Measurements from ENCODE around the gene AK1. TPM values are rescaled to one million over a fixed set of nuclear protein-coding genes. Genes with fewer than 3 reads are reported as not detected.

The AK1 gene, protein sequence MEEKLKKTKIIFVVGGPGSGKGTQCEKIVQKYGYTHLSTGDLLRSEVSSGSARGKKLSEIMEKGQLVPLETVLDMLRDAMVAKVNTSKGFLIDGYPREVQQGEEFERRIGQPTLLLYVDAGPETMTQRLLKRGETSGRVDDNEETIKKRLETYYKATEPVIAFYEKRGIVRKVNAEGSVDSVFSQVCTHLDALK
- 10 to 100 TPM; 51.7 to 68.4 TPM for polyA plus RNA-seq

DNA sequence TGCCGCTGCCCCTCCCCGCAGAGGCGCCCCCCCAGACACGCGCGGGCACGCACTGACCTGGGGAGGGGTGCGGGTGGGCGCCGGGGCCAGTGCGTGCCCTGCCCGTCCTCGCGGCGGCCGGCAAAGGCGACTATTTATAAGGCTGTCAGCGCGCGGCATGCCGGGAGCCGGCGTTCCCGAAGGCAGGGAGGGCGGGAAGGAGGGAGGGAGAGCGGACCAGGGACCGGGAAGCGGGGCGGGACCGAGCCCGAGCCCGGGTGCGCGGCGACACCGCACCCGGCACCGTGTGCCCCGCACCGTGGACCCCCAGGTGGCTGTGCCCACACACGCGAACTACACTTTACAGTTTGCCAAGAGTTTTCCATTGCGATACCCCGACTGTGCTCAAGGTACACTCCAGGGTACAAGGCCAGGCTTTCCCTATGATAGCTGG lies at the start of gene AK1:
TSS of gene AK1 (minus strand) at position 110 of the 433 bp plus-strand sequence. CDS start 3,058 bp downstream, outside the sequence.
- 1 to 2% methylated on average over 37 to 44 of the region's 44 CpGs for WGBS, 2 donors
- Histone ChIP-seq H3K27ac (ENCODE audit: low read depth in 2 of 2, low read length in 1 of 2) (peak within 1 kb of the TSS; percentile 58 to 76), H3K27me3 (ENCODE audit: control insufficient read depth in 1 of 2, insufficient read depth in 2 of 2, low read length in 2 of 2) (no peaks in the 10 kb centered on the region), H3K4me3 (ENCODE audit: low read depth in 1 of 2, low read length in 2 of 2) (peak within 1 kb of the TSS; percentile 51 to 56), H3K4me1 (ENCODE audit: control insufficient read depth in 2 of 2, insufficient read depth in 2 of 2, low read length in 1 of 2) (peaks cover 16 to 33% of the 10 kb centered on the region in 2 donors), H3K9me3 (ENCODE audit: control insufficient read depth in 2 of 2, insufficient read depth in 1 of 2, low read depth in 1 of 2, low read length in 1 of 2) (no peaks in the 10 kb centered on the region), H3K36me3 (ENCODE audit: control insufficient read depth in 2 of 2, insufficient read depth in 2 of 2, low read length in 1 of 2) (peaks cover 0 to 3% of the 10 kb centered on the region in 2 donors)

DNA sequence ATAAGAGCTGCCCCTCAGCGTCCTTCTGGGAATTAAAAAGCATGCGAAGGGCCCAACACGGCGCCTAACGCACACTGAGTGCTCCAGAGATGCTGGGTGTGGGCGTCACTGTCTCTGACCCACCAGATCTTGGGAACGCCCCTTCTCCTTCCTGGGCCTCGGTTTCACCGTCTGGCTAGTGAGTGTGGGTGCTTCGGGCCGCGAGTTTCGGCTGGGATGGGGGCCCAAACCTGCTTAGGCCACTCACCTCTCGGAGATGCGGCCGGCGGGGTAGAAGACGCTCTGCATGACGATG lies 49.4 kb upstream of the AK1 start:
- Histone ChIP-seq H3K9me3 (ENCODE audit: control insufficient read depth in 2 of 2, insufficient read depth in 1 of 2, low read depth in 1 of 2, low read length in 1 of 2) (no peaks in the 10 kb centered on the region), H3K4me3 (ENCODE audit: low read depth in 1 of 2, low read length in 2 of 2) (peak overlapping the region; percentile 41 to 50), H3K36me3 (ENCODE audit: control insufficient read depth in 2 of 2, insufficient read depth in 2 of 2, low read length in 1 of 2) (no peaks in the 10 kb centered on the region), H3K4me1 (ENCODE audit: control insufficient read depth in 2 of 2, insufficient read depth in 2 of 2, low read length in 1 of 2) (peaks cover 5 to 19% of the 10 kb centered on the region in 2 donors), H3K27ac (ENCODE audit: low read depth in 2 of 2, low read length in 1 of 2) (no peak overlapping the region), H3K27me3 (ENCODE audit: control insufficient read depth in 1 of 2, insufficient read depth in 2 of 2, low read length in 2 of 2) (no peaks in the 10 kb centered on the region)
- 11 to 13% methylated on average over 19 of the region's 19 CpGs for WGBS, 2 donors

DNA sequence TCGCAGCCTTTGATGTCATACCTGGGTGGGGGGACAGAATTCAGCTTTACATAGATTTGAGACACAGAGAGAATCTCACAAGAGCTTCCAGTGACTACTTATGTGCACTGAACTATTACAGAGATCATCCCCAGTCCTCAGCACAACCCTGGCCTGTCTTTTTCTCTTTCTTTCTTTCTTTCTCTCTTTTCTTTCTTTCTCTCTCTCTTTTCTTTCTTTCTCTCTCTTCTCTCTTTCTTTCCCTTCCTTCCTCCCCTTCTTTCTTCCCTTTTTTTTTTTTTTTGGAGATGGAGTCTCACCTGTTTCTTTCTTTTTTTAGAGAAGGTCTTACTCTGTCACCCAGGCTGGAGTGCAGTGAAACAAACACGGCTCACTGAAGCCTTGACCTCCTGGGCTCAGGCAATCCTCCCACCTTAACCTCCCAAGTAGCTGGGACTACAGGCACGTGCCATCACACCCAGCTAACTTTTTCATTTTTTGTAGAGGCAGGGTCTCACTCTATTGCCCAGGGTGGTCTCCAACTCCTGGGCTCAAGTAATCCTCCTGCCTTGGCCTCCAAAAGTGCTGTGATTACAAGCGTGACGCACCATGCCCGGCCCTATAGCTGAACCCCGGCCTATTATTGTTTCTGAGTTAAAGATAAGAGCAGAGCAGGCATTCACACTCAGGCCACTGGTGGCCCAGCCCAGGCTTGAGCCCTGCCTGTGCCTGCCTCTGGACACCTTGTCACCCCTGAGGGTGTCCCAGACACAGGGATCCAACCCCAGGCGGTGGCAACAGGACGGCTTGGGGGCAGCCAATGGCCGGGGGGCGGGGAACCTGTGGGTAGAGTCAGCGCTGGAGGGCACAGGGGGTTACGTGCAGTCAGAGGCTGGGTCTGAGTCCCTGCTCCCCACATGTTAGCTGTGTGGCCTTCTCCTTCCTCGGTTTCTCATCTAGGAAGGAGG lies 48.8 kb upstream of the AK1 start:
- Histone ChIP-seq H3K9me3 (ENCODE audit: control insufficient read depth in 2 of 2, insufficient read depth in 1 of 2, low read depth in 1 of 2, low read length in 1 of 2) (no peaks in the 10 kb centered on the region), H3K4me1 (ENCODE audit: control insufficient read depth in 2 of 2, insufficient read depth in 2 of 2, low read length in 1 of 2) (peaks cover 5 to 19% of the 10 kb centered on the region in 2 donors), H3K27me3 (ENCODE audit: control insufficient read depth in 1 of 2, insufficient read depth in 2 of 2, low read length in 2 of 2) (no peaks in the 10 kb centered on the region), H3K27ac (ENCODE audit: low read depth in 2 of 2, low read length in 1 of 2) (peak overlapping the region in 1 of 2 donors; percentile 14), H3K4me3 (ENCODE audit: low read depth in 1 of 2, low read length in 2 of 2) (no peak overlapping the region), H3K36me3 (ENCODE audit: control insufficient read depth in 2 of 2, insufficient read depth in 2 of 2, low read length in 1 of 2) (no peaks in the 10 kb centered on the region)
- 65 to 69% methylated on average over 14 of the region's 14 CpGs for WGBS, 2 donors

DNA sequence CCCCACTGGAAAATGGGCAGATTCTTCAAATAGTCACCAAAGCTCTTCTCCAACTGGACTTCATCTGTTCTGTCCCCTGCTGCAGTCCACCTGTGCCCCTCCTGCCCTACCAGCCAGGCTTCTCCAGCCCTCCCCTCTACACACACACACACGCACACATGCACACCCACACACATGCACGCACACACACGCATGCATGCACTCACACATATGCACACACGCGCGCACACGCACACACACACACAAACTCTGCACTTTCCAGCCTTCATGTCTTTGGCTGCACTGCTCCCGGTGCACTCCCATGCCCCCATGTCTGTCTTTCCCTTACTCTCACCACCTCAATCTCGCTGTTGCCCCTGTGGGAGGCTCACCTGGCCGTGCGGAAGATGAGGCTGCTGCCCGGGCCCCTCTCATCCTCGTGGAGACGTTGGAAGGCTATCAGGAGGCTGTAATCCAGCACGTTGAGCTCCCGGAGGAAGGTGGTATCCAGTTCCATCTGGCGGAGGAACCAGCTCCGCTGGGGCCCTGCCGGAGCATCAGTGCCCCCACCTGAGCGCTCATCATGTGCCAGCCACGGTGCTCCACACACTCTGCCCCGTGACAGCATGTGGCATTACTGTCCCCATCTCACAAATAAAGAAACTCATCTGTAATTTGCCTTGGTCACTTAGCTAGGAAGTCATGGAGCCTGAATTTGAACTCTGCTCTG lies 47.4 kb upstream of the AK1 start:
- no peak overlapping the region for H3K4me3 ChIP-seq (ENCODE audit: low read depth in 1 of 2, low read length in 2 of 2)
- H3K27ac ChIP-seq (ENCODE audit: low read depth in 2 of 2, low read length in 1 of 2) = no peak overlapping the region
- no peaks in the 10 kb centered on the region for H3K36me3 ChIP-seq (ENCODE audit: control insufficient read depth in 2 of 2, insufficient read depth in 2 of 2, low read length in 1 of 2)
- WGBS, 2 donors = 86 to 88% methylated on average over 22 of the region's 22 CpGs
- H3K9me3 ChIP-seq (ENCODE audit: control insufficient read depth in 2 of 2, insufficient read depth in 1 of 2, low read depth in 1 of 2, low read length in 1 of 2) = no peaks in the 10 kb centered on the region
- H3K27me3 ChIP-seq (ENCODE audit: control insufficient read depth in 1 of 2, insufficient read depth in 2 of 2, low read length in 2 of 2) = no peaks in the 10 kb centered on the region
- peaks cover 5 to 17% of the 10 kb centered on the region in 2 donors for H3K4me1 ChIP-seq (ENCODE audit: control insufficient read depth in 2 of 2, insufficient read depth in 2 of 2, low read length in 1 of 2)

DNA sequence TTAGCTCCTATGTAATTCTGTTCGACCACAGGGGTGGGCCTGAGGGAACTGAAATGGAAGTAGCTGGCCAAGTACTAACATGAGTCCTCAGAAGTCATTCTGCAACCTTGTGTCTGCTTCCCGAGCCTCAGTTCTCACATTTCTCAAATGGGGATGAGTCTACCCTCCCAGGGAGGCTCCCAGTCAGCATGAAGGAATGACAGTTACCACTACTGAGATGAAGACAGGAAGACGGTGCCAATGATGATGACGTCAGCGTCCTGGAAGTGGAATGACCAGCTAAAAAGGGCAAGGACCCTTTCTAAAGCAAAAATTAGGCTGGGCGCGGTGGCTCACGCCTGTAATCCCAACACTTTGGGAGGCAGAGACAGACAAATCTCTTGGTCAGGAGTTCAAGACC lies 46.3 kb upstream of the AK1 start:
- Histone ChIP-seq H3K27ac (ENCODE audit: low read depth in 2 of 2, low read length in 1 of 2) (no peak overlapping the region), H3K9me3 (ENCODE audit: control insufficient read depth in 2 of 2, insufficient read depth in 1 of 2, low read depth in 1 of 2, low read length in 1 of 2) (no peaks in the 10 kb centered on the region), H3K27me3 (ENCODE audit: control insufficient read depth in 1 of 2, insufficient read depth in 2 of 2, low read length in 2 of 2) (no peaks in the 10 kb centered on the region), H3K4me1 (ENCODE audit: control insufficient read depth in 2 of 2, insufficient read depth in 2 of 2, low read length in 1 of 2) (peaks cover 8 to 21% of the 10 kb centered on the region in 2 donors), H3K36me3 (ENCODE audit: control insufficient read depth in 2 of 2, insufficient read depth in 2 of 2, low read length in 1 of 2) (no peaks in the 10 kb centered on the region), H3K4me3 (ENCODE audit: low read depth in 1 of 2, low read length in 2 of 2) (no peak overlapping the region)
- 79 to 80% methylated on average over 8 of the region's 8 CpGs for WGBS, 2 donors

DNA sequence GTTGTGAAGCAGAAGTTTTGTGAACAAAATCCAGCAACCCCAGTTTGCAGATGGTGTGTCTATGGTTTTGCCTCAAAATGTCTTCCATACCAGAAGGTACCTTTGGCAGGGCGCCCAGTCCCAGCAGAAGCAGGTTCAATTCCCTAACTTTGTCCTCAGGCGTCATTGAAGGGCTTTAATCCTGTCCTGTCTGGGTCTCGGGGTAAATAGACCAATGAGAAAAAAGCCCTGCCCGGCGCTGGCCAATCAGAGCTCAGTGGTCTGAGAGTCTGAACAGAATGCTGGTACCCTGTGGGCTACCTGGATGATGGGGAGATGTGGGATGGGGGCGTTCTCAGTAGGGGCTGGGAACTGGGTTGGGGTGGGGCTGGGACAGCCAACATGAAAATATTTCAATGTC lies 45.6 kb upstream of the AK1 start:
- no peaks in the 10 kb centered on the region for H3K36me3 ChIP-seq (ENCODE audit: control insufficient read depth in 2 of 2, insufficient read depth in 2 of 2, low read length in 1 of 2)
- no peak overlapping the region for H3K4me3 ChIP-seq (ENCODE audit: low read depth in 1 of 2, low read length in 2 of 2)
- H3K27me3 ChIP-seq (ENCODE audit: control insufficient read depth in 1 of 2, insufficient read depth in 2 of 2, low read length in 2 of 2) = no peaks in the 10 kb centered on the region
- H3K27ac ChIP-seq (ENCODE audit: low read depth in 2 of 2, low read length in 1 of 2) = no peak overlapping the region
- 70 to 71% methylated on average over 6 of the region's 6 CpGs for WGBS, 2 donors
- no peaks in the 10 kb centered on the region for H3K9me3 ChIP-seq (ENCODE audit: control insufficient read depth in 2 of 2, insufficient read depth in 1 of 2, low read depth in 1 of 2, low read length in 1 of 2)
- peaks cover 5 to 19% of the 10 kb centered on the region in 2 donors for H3K4me1 ChIP-seq (ENCODE audit: control insufficient read depth in 2 of 2, insufficient read depth in 2 of 2, low read length in 1 of 2)

DNA sequence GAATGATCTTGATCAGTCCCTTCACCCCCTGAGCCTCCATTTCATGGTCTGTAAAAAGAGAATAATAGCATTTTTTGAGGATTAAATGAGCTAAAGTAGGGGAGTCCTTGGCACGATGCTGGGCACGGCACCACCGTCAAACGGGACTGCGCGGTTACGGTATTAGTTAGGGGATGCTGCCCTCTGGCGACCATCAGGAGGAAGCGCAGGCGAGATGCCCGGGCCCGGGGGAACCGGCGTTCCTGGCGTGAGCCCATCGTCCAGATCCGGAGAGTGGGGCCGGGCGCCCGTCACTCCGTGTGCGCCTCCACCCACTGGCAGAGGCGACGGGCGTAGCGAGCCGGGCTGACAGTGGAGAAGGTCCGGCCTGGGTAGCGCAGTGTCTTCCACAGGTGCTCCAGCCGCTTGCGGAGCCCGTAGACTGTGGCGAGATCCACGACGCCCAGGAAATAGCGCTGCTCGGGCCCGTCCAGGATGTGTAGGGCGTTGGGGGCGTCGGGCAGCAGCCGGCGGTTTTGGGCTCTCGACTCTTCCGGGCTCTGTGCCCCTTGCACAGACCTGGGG lies 44.2 kb upstream of the AK1 start:
- Histone ChIP-seq H3K9me3 (ENCODE audit: control insufficient read depth in 2 of 2, insufficient read depth in 1 of 2, low read depth in 1 of 2, low read length in 1 of 2) (no peaks in the 10 kb centered on the region), H3K27ac (ENCODE audit: low read depth in 2 of 2, low read length in 1 of 2) (no peak overlapping the region), H3K36me3 (ENCODE audit: control insufficient read depth in 2 of 2, insufficient read depth in 2 of 2, low read length in 1 of 2) (no peaks in the 10 kb centered on the region), H3K27me3 (ENCODE audit: control insufficient read depth in 1 of 2, insufficient read depth in 2 of 2, low read length in 2 of 2) (no peaks in the 10 kb centered on the region), H3K4me1 (ENCODE audit: control insufficient read depth in 2 of 2, insufficient read depth in 2 of 2, low read length in 1 of 2) (peaks cover 6 to 12% of the 10 kb centered on the region in 2 donors), H3K4me3 (ENCODE audit: low read depth in 1 of 2, low read length in 2 of 2) (no peak overlapping the region)
- WGBS, 2 donors = 11 to 12% methylated on average over 45 of the region's 45 CpGs

DNA sequence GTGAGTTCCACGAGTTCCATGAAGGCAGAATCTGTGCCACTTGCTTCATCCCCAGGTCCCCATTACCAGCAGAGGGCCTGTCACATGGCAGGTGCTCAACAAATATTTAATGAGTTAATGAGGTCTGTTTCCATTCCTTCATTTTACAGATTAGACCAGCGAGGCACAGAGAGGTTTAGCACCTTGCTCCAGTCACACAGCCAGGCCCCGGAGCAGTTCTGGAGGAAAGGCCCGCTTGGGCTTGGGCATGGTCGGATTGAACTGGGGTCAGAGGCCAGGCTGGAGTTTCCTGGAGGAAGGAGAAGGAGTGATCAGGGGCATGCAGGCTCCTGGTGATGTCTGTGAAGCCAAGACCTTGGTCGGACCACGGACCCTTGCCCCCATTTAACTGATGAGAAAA lies 43.3 kb upstream of the AK1 start:
- Histone ChIP-seq H3K36me3 (ENCODE audit: control insufficient read depth in 2 of 2, insufficient read depth in 2 of 2, low read length in 1 of 2) (no peaks in the 10 kb centered on the region), H3K9me3 (ENCODE audit: control insufficient read depth in 2 of 2, insufficient read depth in 1 of 2, low read depth in 1 of 2, low read length in 1 of 2) (no peaks in the 10 kb centered on the region), H3K4me1 (ENCODE audit: control insufficient read depth in 2 of 2, insufficient read depth in 2 of 2, low read length in 1 of 2) (peaks cover 7 to 13% of the 10 kb centered on the region in 2 donors), H3K27ac (ENCODE audit: low read depth in 2 of 2, low read length in 1 of 2) (no peak overlapping the region), H3K4me3 (ENCODE audit: low read depth in 1 of 2, low read length in 2 of 2) (no peak overlapping the region), H3K27me3 (ENCODE audit: control insufficient read depth in 1 of 2, insufficient read depth in 2 of 2, low read length in 2 of 2) (no peaks in the 10 kb centered on the region)
- 84 to 88% methylated on average over 7 of the region's 7 CpGs for WGBS, 2 donors

DNA sequence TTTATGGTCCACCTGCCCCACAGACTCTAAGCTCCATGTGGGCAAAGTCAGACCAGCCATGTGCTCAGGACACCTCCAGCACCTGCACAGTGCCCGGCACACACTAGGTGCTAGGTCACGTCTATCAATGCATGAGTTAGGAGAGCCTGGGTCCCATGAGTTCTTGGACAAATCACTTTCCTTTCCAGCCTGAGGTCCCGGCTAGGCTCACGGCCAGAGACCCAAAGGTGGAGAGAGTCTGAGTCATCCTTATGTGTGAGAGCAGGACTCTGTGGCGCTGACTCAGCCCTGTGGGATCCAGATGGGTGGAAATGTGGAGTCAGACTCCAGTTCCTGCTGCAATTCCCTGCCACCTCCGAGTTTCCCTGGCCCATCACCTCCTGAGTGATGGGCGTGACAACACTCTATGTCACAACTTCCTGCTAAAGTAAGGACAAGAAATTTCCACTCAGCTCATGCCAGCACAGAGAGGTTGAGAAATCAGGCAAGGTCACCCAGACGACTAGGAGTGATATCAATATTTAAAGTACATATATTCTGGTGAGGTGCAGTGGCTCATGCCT lies 41.9 kb upstream of the AK1 start:
- H3K27me3 ChIP-seq (ENCODE audit: control insufficient read depth in 1 of 2, insufficient read depth in 2 of 2, low read length in 2 of 2) = no peaks in the 10 kb centered on the region
- no peak overlapping the region for H3K4me3 ChIP-seq (ENCODE audit: low read depth in 1 of 2, low read length in 2 of 2)
- no peaks in the 10 kb centered on the region for H3K36me3 ChIP-seq (ENCODE audit: control insufficient read depth in 2 of 2, insufficient read depth in 2 of 2, low read length in 1 of 2)
- H3K4me1 ChIP-seq (ENCODE audit: control insufficient read depth in 2 of 2, insufficient read depth in 2 of 2, low read length in 1 of 2) = peaks cover 10 to 21% of the 10 kb centered on the region in 2 donors
- H3K9me3 ChIP-seq (ENCODE audit: control insufficient read depth in 2 of 2, insufficient read depth in 1 of 2, low read depth in 1 of 2, low read length in 1 of 2) = no peaks in the 10 kb centered on the region
- peak overlapping the region; percentile 88 to 96 for H3K27ac ChIP-seq (ENCODE audit: low read depth in 2 of 2, low read length in 1 of 2)
- WGBS, 2 donors = 23 to 38% methylated on average over 8 of the region's 8 CpGs
